HEK293T (cell line): ENCODE data around the gene GABRG3.

Experiments
- ARNT ChIP-seq: fragments of 450-650 bp; IDR thresholded peaks from 2 replicates; pipeline ENCODE4 v1.6.1; 2017; ENCODE audit warnings: mild to moderate bottlenecking
- TARDBP ChIP-seq: fragments of 450-650 bp; IDR thresholded peaks from 2 replicates; pipeline ENCODE4 v1.6.1; 2016
- ZNF384 ChIP-seq: fragments of 450-650 bp; IDR thresholded peaks from 2 replicates; pipeline ENCODE4 v1.6.1; 2016

DNA sequence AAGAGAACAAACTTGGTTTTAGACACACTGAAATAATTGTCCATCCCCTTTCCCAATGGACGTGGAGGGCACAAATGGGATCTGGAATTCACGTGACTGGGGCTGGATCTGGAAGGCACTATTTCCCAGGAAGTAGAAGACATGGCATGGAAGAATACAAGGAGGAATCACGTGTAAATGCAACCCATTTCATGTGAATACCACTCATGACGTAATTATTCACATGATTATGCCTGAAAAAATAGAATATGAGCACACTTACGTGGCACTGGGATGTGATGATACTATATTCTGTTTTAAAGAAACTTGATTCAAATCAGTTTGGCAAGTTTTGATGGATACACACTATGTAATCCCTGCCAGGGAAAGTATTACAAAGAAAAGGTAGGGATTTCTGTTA, 477.3 kb downstream of the GABRG3 start:
- TF ChIP-seq ZNF384 (no peak), TARDBP (no peak), ARNT (no peak)
